ENCODE data around the gene ZNF827.

The ZNF827 gene

GRCh38 chr4:145781351-145781750, 157.3 kb downstream of the ZNF827 start:
- Mint-ChIP-seq H3K27me3 (ENCODE audit: low read depth) (no peaks in the 10 kb centered on the region), H3K27ac (no peak overlapping the region), H3K9me3 (peaks cover 25% of the 10 kb centered on the region), H3K4me3 (no peak overlapping the region), H3K36me3 (ENCODE audit: low read depth) (peaks cover 30% of the 10 kb centered on the region), H3K4me1 (ENCODE audit: low read depth) (peaks cover 7% of the 10 kb centered on the region)

- H3K9me3 Mint-ChIP-seq = peaks cover 14% of the 10 kb centered on the region
- peaks cover 25% of the 10 kb centered on the region for H3K36me3 Mint-ChIP-seq (ENCODE audit: low read depth)
- no peak overlapping the region for H3K27ac Mint-ChIP-seq
- no peaks in the 10 kb centered on the region for H3K27me3 Mint-ChIP-seq (ENCODE audit: low read depth)
- H3K4me1 Mint-ChIP-seq (ENCODE audit: low read depth) = peaks cover 6% of the 10 kb centered on the region
- no peak overlapping the region for H3K4me3 Mint-ChIP-seq
These were observed 159.3 kb downstream of the ZNF827 start for GRCh38 chr4:145779319-145779801.

- H3K36me3 Mint-ChIP-seq (ENCODE audit: low read depth) = peaks cover 22% of the 10 kb centered on the region
- peaks cover 4% of the 10 kb centered on the region for H3K4me1 Mint-ChIP-seq (ENCODE audit: low read depth)
- H3K27me3 Mint-ChIP-seq (ENCODE audit: low read depth) = no peaks in the 10 kb centered on the region
- H3K4me3 Mint-ChIP-seq = no peak overlapping the region
- H3K9me3 Mint-ChIP-seq = no peaks in the 10 kb centered on the region
- H3K27ac Mint-ChIP-seq = no peak overlapping the region
These were observed 162.4 kb downstream of the ZNF827 start for GRCh38 chr4:145776208-145776607.

- H3K27ac Mint-ChIP-seq = no peak overlapping the region
- H3K9me3 Mint-ChIP-seq = no peaks in the 10 kb centered on the region
- no peaks in the 10 kb centered on the region for H3K27me3 Mint-ChIP-seq (ENCODE audit: low read depth)
- H3K4me3 Mint-ChIP-seq = no peak overlapping the region
- H3K4me1 Mint-ChIP-seq (ENCODE audit: low read depth) = peaks cover 4% of the 10 kb centered on the region
- H3K36me3 Mint-ChIP-seq (ENCODE audit: low read depth) = peaks cover 24% of the 10 kb centered on the region
These were observed 163.2 kb downstream of the ZNF827 start for GRCh38 chr4:145775406-145775805.

- peaks cover 25% of the 10 kb centered on the region for H3K36me3 Mint-ChIP-seq (ENCODE audit: low read depth)
- H3K9me3 Mint-ChIP-seq = no peaks in the 10 kb centered on the region
- peaks cover 5% of the 10 kb centered on the region for H3K4me1 Mint-ChIP-seq (ENCODE audit: low read depth)
- no peaks in the 10 kb centered on the region for H3K27me3 Mint-ChIP-seq (ENCODE audit: low read depth)
- H3K4me3 Mint-ChIP-seq = no peak overlapping the region
- H3K27ac Mint-ChIP-seq = no peak overlapping the region
These were observed 164.2 kb downstream of the ZNF827 start for GRCh38 chr4:145774473-145774872.

GRCh38 chr4:145773581-145774234, 164.9 kb downstream of the ZNF827 start:
- Mint-ChIP-seq H3K4me3 (no peak overlapping the region), H3K27me3 (ENCODE audit: low read depth) (no peaks in the 10 kb centered on the region), H3K4me1 (ENCODE audit: low read depth) (peaks cover 6% of the 10 kb centered on the region), H3K9me3 (no peaks in the 10 kb centered on the region), H3K36me3 (ENCODE audit: low read depth) (peaks cover 23% of the 10 kb centered on the region), H3K27ac (no peak overlapping the region)

- H3K27ac Mint-ChIP-seq = no peak overlapping the region
- peaks cover 4% of the 10 kb centered on the region for H3K9me3 Mint-ChIP-seq
- no peak overlapping the region for H3K4me3 Mint-ChIP-seq
- no peaks in the 10 kb centered on the region for H3K27me3 Mint-ChIP-seq (ENCODE audit: low read depth)
- peaks cover 6% of the 10 kb centered on the region for H3K4me1 Mint-ChIP-seq (ENCODE audit: low read depth)
- peaks cover 24% of the 10 kb centered on the region for H3K36me3 Mint-ChIP-seq (ENCODE audit: low read depth)
These were observed 166.3 kb downstream of the ZNF827 start for GRCh38 chr4:145772347-145772746.

- H3K27ac Mint-ChIP-seq = no peak overlapping the region
- H3K9me3 Mint-ChIP-seq = peaks cover 11% of the 10 kb centered on the region
- H3K4me3 Mint-ChIP-seq = no peak overlapping the region
- H3K36me3 Mint-ChIP-seq (ENCODE audit: low read depth) = peaks cover 38% of the 10 kb centered on the region
- H3K27me3 Mint-ChIP-seq (ENCODE audit: low read depth) = no peaks in the 10 kb centered on the region
- H3K4me1 Mint-ChIP-seq (ENCODE audit: low read depth) = peaks cover 21% of the 10 kb centered on the region
These were observed 168.5 kb downstream of the ZNF827 start for GRCh38 chr4:145770124-145770523.

- peaks cover 11% of the 10 kb centered on the region for H3K9me3 Mint-ChIP-seq
- no peak overlapping the region for H3K4me3 Mint-ChIP-seq
- H3K4me1 Mint-ChIP-seq (ENCODE audit: low read depth) = peaks cover 21% of the 10 kb centered on the region
- peaks cover 43% of the 10 kb centered on the region for H3K36me3 Mint-ChIP-seq (ENCODE audit: low read depth)
- H3K27me3 Mint-ChIP-seq (ENCODE audit: low read depth) = no peaks in the 10 kb centered on the region
- no peak overlapping the region for H3K27ac Mint-ChIP-seq
These were observed 169.1 kb downstream of the ZNF827 start for GRCh38 chr4:145769450-145770037.

- Mint-ChIP-seq H3K27me3 (ENCODE audit: low read depth) (no peaks in the 10 kb centered on the region), H3K4me1 (ENCODE audit: low read depth) (peaks cover 17% of the 10 kb centered on the region), H3K36me3 (ENCODE audit: low read depth) (peaks cover 41% of the 10 kb centered on the region), H3K27ac (no peak overlapping the region), H3K4me3 (no peak overlapping the region), H3K9me3 (peaks cover 11% of the 10 kb centered on the region)
These were observed 172.3 kb downstream of the ZNF827 start for GRCh38 chr4:145766273-145766672.

GRCh38 chr4:145763399-145763798, 175.2 kb downstream of the ZNF827 start:
- Mint-ChIP-seq H3K9me3 (peaks cover 11% of the 10 kb centered on the region), H3K27me3 (ENCODE audit: low read depth) (no peaks in the 10 kb centered on the region), H3K4me3 (no peak overlapping the region), H3K27ac (peak overlapping the region; percentile 4), H3K36me3 (ENCODE audit: low read depth) (peaks cover 51% of the 10 kb centered on the region), H3K4me1 (ENCODE audit: low read depth) (peaks cover 15% of the 10 kb centered on the region)

GRCh38 chr4:145762719-145763118, 175.9 kb downstream of the ZNF827 start:
- Mint-ChIP-seq H3K4me1 (ENCODE audit: low read depth) (peaks cover 15% of the 10 kb centered on the region), H3K27ac (no peak overlapping the region), H3K4me3 (no peak overlapping the region), H3K27me3 (ENCODE audit: low read depth) (no peaks in the 10 kb centered on the region), H3K9me3 (peaks cover 10% of the 10 kb centered on the region), H3K36me3 (ENCODE audit: low read depth) (peaks cover 51% of the 10 kb centered on the region)

- Mint-ChIP-seq H3K27ac (no peak overlapping the region), H3K4me3 (no peak overlapping the region), H3K9me3 (no peaks in the 10 kb centered on the region), H3K36me3 (ENCODE audit: low read depth) (peaks cover 38% of the 10 kb centered on the region), H3K4me1 (ENCODE audit: low read depth) (peaks cover 6% of the 10 kb centered on the region), H3K27me3 (ENCODE audit: low read depth) (no peaks in the 10 kb centered on the region)
These were observed 177.4 kb downstream of the ZNF827 start for GRCh38 chr4:145760961-145761929.

GRCh38 chr4:145760176-145760575, 178.4 kb downstream of the ZNF827 start:
- H3K4me1 Mint-ChIP-seq (ENCODE audit: low read depth) = peaks cover 5% of the 10 kb centered on the region
- no peaks in the 10 kb centered on the region for H3K9me3 Mint-ChIP-seq
- H3K27me3 Mint-ChIP-seq (ENCODE audit: low read depth) = no peaks in the 10 kb centered on the region
- H3K4me3 Mint-ChIP-seq = no peak overlapping the region
- H3K36me3 Mint-ChIP-seq (ENCODE audit: low read depth) = peaks cover 31% of the 10 kb centered on the region
- H3K27ac Mint-ChIP-seq = no peak overlapping the region
